Umbilical cord (tissue), 2 donors: ENCODE measurements around the gene ZNF831. TPM values are rescaled to one million over a fixed set of nuclear protein-coding genes. Genes with fewer than 3 reads are reported as not detected.

Experiments used
- DNase-seq: peaks from one replicate; pipeline ENCODE4 v3.0.0-alpha.2; 2015; ENCODE audit warnings: low spot score
- total RNA-seq: library from RNA; depleted of rRNA; stranded (reverse); fragments of >200 nt; gene quantifications from one replicate; pipeline ENCODE4 v1.2.3, GENCODE V29; 2014; ENCODE audit warnings: low replicate concordance; ENCODE audit not compliant: insufficient read depth

ZNF831 gene
- total RNA-seq, 1 donor from 2014 or later = 0.96 TPM

GRCh38 chr20:59214073-59214472 is 50.5 kb downstream of the ZNF831 start:
- peak; percentile 89 for DNase-seq

DNA sequence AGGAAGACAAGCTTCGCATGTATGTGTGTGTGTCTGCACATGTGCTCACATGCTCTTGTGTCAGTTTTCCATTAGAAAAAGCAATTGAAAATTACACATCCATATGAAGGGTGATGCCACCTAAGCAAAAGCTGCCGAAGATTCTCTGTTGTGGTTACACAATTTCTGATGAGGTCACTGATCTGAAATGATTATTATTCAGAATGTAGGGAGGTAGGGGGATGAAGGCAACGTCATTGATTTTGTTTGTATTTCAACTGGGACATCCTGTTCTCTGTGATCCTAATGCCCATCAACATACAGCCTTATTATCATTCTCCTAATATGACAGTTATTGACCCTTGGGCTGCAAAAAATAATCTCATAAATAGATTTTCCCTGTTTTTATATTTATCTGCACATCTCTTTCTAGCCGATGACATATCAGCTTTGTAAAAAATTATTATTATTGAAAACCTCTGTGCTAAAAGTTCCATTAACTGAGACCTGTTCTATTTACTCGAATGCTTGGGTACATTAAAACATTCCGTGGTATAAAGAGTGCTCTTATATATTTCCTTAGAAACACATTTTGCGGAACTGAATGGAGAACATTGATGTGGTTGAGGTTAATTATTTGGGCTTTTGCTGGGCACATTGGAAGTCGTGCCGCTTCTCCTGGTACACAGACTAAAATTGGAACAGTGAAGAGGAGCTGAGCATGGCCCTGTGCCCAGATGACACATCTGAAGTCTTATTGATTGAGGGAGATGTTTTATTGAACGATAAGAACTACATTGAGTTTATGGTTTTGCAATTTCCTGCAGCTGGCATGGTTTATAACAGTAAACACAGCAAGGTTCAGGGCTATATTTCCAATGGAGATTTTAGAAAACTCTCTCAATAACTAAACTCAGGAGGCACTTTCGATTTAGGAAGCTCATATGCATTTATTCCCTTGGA is 51.3 kb downstream of the ZNF831 start:
- DNase-seq = no peak

DNA sequence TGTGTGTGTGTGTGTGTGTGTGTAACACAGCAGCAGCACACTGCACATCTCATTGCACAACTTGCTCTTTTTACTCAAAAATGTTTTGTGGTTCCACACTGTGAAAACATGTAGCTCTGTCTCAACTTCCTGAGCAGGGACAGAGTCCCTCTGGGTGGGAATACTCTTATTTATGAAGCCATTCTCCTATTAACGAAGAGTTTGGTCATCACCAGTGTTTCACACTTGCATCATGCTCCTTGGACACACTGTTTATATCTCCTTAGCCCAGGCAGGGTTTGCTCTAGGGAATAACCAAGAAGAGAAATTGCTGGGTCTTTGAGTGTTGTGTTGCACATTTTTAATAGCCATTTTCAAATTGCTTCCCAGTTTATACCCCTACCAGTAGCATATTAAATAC is 53.6 kb downstream of the ZNF831 start:
- no peak for DNase-seq

DNA sequence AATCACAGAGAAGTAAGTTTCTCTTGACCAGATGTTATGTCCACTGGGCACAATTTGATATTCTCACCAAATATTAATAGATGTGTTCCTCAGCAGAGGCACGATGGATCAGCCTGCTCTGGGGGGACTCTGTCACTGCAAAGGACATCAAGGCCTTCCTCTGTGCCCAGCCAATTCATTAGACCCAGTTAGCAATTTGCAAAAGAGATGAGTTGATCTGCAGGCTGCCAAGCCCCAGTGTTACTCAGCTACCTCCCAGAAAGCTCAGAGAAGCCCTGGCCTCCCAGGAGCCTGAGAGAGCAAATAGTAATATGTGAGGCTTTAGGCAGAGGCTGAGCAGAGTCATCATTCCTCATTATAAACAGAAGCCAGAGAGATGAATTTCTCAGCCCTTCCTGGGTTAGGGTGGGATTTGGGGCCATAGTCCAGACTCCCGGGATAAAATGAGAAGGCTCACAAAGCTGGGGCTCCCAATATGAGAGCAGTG is 54.2 kb downstream of the ZNF831 start:
- DNase-seq = peak; percentile 52

DNA sequence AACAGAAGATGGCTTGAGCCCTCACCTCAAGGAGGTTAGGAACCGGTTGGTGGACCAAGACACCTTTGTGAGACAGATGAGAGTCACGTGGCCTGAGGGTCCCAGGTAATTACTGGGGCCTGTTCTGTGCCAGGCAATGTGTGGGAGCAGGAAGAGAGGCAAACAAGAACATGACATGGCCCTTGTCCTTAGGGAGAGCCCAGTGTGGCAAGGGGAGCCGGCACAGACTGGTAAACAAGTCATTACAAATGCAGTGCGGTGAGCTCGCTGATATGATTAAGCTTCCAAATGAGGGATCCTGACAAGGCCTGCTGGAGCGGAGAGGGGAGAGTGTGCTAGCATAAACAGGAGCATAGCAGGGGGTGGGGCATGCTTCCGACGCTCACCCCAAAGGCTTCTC is 55.6 kb downstream of the ZNF831 start:
- DNase-seq = no peak

DNA sequence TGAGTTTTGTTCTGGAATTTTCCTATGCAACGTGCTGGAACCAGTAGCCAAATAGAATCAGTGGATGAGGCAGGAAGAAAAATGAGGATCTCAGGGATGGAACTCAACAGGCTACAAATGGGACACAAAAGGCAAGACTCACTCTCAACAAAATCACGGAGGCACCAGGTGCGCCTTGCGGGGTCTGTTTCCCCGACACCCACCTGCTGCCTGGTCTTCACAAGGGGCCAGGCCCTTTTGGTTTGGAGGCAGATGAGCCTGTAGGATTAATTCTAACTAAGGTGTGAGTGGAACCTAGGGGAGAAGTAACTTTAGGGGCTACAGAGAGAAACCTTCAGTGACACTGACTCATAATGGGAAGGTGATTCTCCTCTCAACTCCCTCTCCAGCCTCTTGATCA is 56.5 kb downstream of the ZNF831 start:
- DNase-seq = no peak

DNA sequence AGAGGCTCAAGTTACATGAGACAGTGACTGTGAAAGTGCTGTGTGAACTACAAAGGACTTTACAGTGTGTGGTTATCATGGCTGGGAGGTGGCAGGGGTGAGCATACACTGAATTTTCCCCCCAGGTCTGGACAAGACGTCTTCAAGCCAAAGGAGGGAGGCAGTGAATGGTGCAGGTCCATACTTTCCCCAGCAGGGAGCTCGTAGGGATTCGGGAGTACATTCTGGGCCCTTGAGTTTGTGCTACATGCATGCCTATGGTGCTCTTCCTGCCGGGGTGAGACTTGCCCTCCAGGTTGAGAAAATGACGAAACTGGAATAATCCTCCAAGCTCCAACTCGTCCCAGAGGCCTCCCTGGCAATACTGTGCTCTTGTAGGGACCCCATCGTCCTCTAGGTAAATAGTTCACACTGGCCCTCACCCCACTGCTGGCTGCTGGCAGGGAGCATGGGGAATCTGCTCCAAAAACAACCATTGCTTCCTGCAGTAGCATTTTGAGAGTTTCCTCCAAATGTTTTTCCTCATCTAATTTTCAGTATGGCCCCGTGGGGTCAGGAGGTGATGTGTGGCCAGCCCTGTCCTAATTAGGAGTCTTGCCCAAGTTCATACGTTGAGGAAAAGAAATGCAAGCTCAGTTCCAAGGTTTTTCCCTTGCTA is 57.6 kb downstream of the ZNF831 start:
- no peak for DNase-seq

GRCh38 chr20:59221707-59222252 is 58.2 kb downstream of the ZNF831 start:
- no peak for DNase-seq

GRCh38 chr20:59222253-59223181 is 58.9 kb downstream of the ZNF831 start:
- DNase-seq = peak; percentile 76

DNA sequence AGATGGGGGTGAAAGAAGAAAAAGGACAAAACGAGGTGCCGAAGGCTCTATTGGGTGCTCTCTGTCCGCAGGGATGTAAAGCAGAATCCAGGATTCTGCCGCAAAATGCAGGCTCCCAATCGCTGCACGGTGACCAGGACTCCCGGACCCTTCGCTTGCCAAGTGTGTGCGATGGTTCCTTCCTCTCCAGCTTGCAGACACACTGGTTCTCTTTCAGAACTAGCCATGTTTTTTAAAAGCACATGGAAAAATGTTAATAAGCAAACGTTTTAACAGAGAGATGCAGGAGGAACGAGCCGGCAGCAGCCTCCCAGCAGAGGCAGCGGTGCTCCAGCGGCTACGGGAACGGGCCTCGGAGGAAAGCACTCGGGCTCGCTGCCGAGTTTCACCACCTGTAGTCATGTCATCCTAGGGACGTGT is 59.6 kb downstream of the ZNF831 start:
- no peak for DNase-seq

- DNase-seq = no peak
These were observed 60.1 kb downstream of the ZNF831 start for GRCh38 chr20:59223750-59224149.

GRCh38 chr20:59224236-59224635 is 60.6 kb downstream of the ZNF831 start:
- DNase-seq = no peak

DNA sequence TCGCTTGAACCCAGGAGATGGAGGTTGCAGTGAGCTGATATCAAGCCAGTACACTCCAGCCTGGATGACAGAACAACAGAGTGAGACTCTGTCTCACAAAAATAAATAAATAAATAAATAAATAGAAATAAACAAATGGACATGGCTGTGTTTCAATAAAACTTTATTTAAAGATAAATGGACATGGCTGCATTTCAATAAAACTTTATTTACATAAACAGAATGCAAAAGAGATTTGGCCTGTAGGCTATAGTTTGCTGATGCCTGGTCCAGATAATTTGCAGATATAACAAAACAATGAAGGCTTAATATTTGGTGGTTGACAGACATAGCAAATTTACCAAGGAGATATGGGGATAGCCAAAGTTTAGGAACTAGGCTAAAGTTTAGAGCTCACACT is 66.8 kb downstream of the ZNF831 start:
- no peak for DNase-seq

DNA sequence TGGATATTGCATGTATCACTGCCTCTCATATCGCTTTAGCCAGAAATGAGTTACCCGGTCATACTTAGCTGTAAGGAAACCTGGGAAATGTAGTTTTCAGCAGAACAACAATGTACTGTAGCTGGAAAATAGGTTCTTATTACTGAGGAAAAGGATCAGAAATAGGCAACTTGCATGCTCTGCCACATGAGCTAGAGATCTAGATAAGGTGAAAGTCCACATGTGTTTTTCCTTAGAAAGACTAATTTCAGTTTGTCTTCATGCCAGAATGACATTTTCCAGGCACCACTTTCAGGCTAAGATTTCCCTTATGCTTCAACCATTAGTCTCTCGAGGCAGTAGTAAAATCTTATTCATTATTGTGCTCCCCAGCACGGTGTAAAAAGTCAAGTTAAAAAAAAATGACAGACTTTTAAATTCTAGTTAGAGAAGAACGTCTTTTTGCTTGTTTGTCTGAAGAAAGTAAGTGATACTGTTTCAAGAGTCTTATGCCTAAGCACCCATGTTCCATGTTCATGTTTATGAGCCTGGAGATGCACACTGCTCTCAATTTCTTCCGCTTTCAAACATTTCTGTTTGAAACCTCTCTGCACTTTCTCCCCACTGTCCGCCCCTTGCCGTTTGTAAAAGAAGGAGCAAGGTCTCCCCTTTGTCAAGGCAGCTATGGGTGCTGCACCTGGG is 67.6 kb downstream of the ZNF831 start:
- DNase-seq = peak; percentile 85

- no peak for DNase-seq
These were observed 69.0 kb downstream of the ZNF831 start for GRCh38 chr20:59232618-59233017.

DNA sequence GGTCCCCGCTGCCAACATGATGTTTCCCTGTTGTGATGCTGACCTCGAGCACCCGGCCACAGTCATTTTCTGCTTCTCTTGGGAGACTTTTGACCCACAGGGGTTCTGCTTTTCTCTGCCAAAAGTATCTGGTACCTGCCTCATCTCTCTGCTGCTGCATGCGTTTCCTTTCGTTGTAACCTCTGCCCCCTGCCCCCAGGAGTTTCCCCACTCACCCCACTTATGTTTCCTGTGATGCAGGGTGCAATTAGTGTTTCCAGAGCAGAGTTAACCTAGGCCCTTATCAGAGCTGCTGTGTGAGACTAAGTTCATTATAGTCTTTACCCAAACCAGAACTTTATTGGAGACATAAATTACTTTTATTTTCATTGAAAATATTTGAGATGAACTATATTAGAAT is 71.6 kb downstream of the ZNF831 start:
- DNase-seq = no peak

- no peak for DNase-seq
These were observed 76.4 kb downstream of the ZNF831 start for GRCh38 chr20:59240006-59240405.

DNA sequence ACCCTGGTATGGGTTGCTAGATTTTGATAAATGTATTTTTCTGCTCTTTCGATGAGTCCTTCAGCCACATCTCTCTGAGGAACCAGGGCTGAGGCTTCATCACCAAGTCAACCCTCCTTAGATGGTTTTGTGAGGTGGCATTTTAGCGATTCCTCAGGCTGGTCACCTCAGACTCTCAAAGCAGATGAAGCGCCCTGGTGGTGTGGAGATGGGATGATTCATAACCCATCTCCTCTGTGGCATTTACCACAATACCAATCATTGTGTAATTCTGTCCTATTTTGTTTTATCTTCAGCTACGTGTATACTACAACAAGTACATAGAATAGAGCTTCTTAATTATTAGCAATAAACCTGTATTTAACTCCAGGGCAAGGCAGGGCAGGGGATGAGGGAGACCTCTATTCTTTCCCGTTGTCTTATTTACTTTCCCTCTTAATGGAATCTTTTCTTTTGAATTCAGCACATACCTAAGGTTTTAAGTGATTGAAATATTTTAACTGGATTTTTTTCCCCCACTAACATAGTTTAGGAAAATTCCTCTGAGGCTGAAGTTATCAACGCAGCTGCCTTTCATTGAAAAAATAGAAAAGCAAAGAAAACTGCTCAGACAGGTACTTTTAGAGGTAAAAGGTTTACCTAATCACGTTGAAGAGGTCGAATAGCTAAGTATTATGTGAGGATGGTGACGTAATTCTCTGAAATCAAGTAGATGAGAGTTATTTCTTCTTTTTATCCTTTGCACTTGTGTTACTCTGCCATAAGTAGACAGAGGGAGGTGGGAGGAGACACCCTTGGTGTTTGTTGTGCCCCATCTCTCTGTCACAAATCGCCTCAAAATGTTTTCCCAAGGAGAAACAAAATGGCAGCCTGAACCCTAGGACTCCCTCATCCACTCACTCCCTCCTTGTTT is 79.3 kb downstream of the ZNF831 start:
- DNase-seq = no peak

DNA sequence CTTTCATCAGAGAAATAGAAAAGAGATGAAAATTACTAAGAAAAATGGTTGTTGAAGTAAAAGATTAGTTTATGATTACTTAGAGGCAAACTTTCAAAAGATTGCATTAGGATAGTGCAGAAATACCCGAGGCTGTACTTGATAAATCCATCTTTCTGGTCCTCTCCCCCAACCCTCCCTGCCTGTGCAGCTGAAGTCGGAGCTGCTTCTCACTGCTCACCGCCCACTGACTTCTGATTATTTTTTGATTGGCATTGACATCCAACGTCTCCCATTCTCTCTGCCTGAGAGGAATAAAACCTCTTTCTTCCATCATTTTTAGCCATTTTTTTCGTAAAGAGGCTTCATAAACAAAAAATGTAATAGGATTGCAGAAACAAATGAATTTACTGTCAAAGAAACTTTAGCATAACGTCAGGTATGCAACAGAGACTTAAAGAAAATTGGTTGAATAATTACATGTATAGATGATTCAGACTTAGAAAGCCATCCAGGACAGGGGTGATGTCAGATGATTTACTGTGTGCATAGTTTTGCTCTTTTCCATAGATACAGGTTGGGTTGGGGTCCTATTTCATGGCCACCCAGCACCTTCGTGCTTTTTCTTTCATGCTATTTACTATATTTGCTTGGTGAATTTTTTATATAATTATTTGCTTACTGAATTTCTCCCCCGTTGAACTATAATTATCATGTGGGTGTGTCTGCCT is 83.2 kb downstream of the ZNF831 start:
- no peak for DNase-seq
